ENCODE measurements around the gene CNKSR3. TPM values are rescaled to one million over a fixed set of nuclear protein-coding genes. Genes with fewer than 3 reads are reported as not detected.

Gene CNKSR3
- total and polyA plus RNA-seq, 2 experiments from 2014 or later = 4.4 to 4.7 TPM

DNA sequence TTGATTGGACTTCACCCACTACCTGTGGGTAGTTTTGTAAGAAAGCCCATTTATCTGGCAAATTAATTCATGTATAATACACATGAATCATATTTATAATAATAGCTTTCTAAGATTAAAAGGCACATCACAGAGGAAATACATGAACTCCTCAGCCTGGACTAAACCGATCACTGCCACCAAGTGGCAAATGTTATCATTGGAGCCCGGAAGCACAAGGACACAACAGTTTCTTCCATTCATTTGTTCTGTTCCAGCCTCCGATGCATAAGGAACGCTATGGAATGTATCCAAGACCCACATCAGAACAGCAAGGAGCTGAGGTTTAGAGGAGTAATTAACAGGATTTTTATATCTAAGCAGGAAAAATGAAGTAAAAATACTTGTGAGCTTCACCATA lies 139.9 kb downstream of the CNKSR3 start:
- DNase-seq (ENCODE audit: low read depth in 1 of 2, low spot score in 1 of 2) = peak; percentile 30 to 59
- Histone ChIP-seq H3K9me3 (ENCODE audit: low read depth) (no peaks in the 10 kb centered on the region), H3K36me3 (no peaks in the 10 kb centered on the region), H3K4me1 (ENCODE audit: low read depth) (no peaks in the 10 kb centered on the region), H3K4me3 (no peak overlapping the region), H3K27me3 (no peaks in the 10 kb centered on the region), H3K27ac (no peak overlapping the region)
- TF ChIP-seq CTCF (IDR thresholded peaks at IDR 0.05; ENCODE audit: low read depth, low read length) = peak; percentile 26

GRCh38 chr6:154367839-154368695 lies 142.4 kb downstream of the CNKSR3 start:
- no peaks in the 10 kb centered on the region for H3K4me1 ChIP-seq (ENCODE audit: low read depth)
- no peaks in the 10 kb centered on the region for H3K9me3 ChIP-seq (ENCODE audit: low read depth)
- H3K4me3 ChIP-seq = no peak overlapping the region
- no peak for TF ChIP-seq CTCF (IDR thresholded peaks at IDR 0.05; ENCODE audit: low read depth, low read length)
- no peaks in the 10 kb centered on the region for H3K27me3 ChIP-seq
- DNase-seq (ENCODE audit: low read depth in 1 of 2, low spot score in 1 of 2) = peak in 1 of 2 donors; percentile 34
- H3K27ac ChIP-seq = no peak overlapping the region
- no peaks in the 10 kb centered on the region for H3K36me3 ChIP-seq

- Histone ChIP-seq H3K9me3 (ENCODE audit: low read depth) (no peaks in the 10 kb centered on the region), H3K4me1 (ENCODE audit: low read depth) (no peaks in the 10 kb centered on the region), H3K27ac (no peak overlapping the region), H3K36me3 (no peaks in the 10 kb centered on the region), H3K27me3 (no peaks in the 10 kb centered on the region), H3K4me3 (no peak overlapping the region)
- no peak for TF ChIP-seq CTCF (IDR thresholded peaks at IDR 0.05; ENCODE audit: low read depth, low read length)
- no peak for DNase-seq (ENCODE audit: low read depth in 1 of 2, low spot score in 1 of 2)
Observed at GRCh38 chr6:154367336-154367735, 143.1 kb downstream of the CNKSR3 start.

GRCh38 chr6:154363821-154364220 lies 146.7 kb downstream of the CNKSR3 start:
- Histone ChIP-seq H3K36me3 (no peaks in the 10 kb centered on the region), H3K27ac (no peak overlapping the region), H3K4me1 (ENCODE audit: low read depth) (no peaks in the 10 kb centered on the region), H3K27me3 (no peaks in the 10 kb centered on the region), H3K4me3 (no peak overlapping the region), H3K9me3 (ENCODE audit: low read depth) (no peaks in the 10 kb centered on the region)
- no peak for TF ChIP-seq CTCF (IDR thresholded peaks at IDR 0.05; ENCODE audit: low read depth, low read length)
- DNase-seq (ENCODE audit: low read depth in 1 of 2, low spot score in 1 of 2) = no peak

DNA sequence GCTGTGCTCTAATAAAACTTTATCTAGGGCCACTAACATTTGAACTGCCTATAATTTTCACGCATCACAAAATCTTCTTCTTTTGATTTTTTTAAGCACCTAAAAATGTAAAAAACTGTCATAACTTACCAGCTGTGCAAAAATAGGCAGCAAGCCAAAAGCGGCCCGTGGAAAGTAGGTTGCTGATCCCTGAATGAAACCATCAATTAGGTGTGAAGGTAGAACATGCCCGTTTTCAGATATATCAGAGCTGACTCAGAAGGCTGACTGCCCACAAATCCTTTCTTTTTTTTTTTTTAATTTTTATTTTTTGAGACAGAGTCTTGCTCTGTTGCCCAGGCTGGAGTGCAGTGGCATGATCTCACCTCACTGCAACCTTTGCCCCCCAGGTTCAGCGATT lies 149.0 kb downstream of the CNKSR3 start:
- no peaks in the 10 kb centered on the region for H3K36me3 ChIP-seq
- no peak for TF ChIP-seq CTCF (IDR thresholded peaks at IDR 0.05; ENCODE audit: low read depth, low read length)
- H3K4me1 ChIP-seq (ENCODE audit: low read depth) = no peaks in the 10 kb centered on the region
- DNase-seq (ENCODE audit: low read depth in 1 of 2, low spot score in 1 of 2) = no peak
- no peak overlapping the region for H3K27ac ChIP-seq
- no peaks in the 10 kb centered on the region for H3K9me3 ChIP-seq (ENCODE audit: low read depth)
- no peak overlapping the region for H3K4me3 ChIP-seq
- H3K27me3 ChIP-seq = no peaks in the 10 kb centered on the region
